ENCODE data around the gene KCNMA1. TPM values are rescaled to one million over a fixed set of nuclear protein-coding genes. Genes with fewer than 3 reads are reported as not detected.
A peak's percentile ranks its signal among the peaks of the same experiment; 100 is the strongest.

Gene KCNMA1
- total RNA-seq, 2 donors from 2014 or later = 29.1 to 37.9 TPM

DNA sequence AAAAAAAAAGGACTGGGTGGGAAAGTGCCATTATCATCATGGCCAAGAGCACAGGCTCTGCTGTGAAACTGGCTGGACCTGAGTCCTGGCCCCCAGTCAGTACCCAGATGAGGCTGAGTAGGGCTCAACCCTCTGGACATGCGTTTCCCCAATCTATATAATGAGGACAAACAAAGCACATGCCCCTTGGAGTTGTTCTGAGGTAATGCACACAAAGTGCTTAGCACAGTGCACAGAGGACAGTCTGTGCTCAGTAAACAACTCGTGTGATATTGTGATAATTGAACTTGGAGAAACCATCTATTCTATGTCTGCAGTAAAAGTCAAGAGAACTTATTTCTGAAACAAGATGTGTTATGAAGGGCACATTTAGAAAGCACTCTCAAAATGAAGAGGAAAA is 138.8 kb downstream of the KCNMA1 start:
- H3K36me3 ChIP-seq = no peaks in the 10 kb centered on the region
- no peak for DNase-seq (ENCODE audit: low spot score)
- H3K9me3 ChIP-seq = no peaks in the 10 kb centered on the region
- H3K27ac ChIP-seq = peak overlapping the region; percentile 66 to 76
- intact Hi-C loops (cut with DNase I) = loop anchor here (5.0 kb wide), 2 partner anchors 53 to 138 kb away; partner anchors contain the start of gene KCNMA1
- TF ChIP-seq POLR2AphosphoS5 (IDR thresholded peaks at IDR 0.05) = peak; percentile 69
- TF ChIP-seq, protein P1, sequence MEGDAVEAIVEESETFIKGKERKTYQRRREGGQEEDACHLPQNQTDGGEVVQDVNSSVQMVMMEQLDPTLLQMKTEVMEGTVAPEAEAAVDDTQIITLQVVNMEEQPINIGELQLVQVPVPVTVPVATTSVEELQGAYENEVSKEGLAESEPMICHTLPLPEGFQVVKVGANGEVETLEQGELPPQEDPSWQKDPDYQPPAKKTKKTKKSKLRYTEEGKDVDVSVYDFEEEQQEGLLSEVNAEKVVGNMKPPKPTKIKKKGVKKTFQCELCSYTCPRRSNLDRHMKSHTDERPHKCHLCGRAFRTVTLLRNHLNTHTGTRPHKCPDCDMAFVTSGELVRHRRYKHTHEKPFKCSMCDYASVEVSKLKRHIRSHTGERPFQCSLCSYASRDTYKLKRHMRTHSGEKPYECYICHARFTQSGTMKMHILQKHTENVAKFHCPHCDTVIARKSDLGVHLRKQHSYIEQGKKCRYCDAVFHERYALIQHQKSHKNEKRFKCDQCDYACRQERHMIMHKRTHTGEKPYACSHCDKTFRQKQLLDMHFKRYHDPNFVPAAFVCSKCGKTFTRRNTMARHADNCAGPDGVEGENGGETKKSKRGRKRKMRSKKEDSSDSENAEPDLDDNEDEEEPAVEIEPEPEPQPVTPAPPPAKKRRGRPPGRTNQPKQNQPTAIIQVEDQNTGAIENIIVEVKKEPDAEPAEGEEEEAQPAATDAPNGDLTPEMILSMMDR (IDR thresholded peaks at IDR 0.05) = no peak
- no peak overlapping the region for H3K4me3 ChIP-seq
- WGBS = 27% methylated on average over 2 of the region's 2 CpGs
- no peaks in the 10 kb centered on the region for H3K27me3 ChIP-seq (replicated peaks; ENCODE audit: insufficient read depth)
- peaks cover 4% of the 10 kb centered on the region for H3K4me1 ChIP-seq (replicated peaks)

DNA sequence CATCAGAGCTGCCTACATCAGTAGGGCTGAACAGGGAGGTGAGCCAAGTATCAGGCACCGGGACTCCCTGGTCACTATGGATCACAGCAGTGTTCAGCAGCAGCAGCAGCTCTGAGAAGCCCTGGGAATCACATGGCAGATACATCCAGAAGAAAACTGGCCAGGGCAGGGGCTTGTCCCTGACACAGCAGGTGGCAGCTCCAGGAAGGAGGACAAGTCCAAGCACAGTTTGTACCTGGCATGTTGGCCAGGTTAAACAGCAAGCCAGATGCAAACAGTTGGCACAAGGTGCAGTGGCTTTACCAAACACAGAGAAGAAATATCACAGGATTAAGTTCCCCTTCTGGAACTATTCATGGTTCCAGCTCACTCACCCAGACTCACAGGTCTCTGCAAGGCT is 139.4 kb downstream of the KCNMA1 start:
- 17% methylated on average over 1 of the region's 1 CpG for WGBS
- TF ChIP-seq POLR2AphosphoS5 (IDR thresholded peaks at IDR 0.05) (peak; percentile 95), POLR2A (IDR thresholded peaks at IDR 0.05) (no peak)
- TF ChIP-seq, protein P1 (IDR thresholded peaks at IDR 0.05) = no peak
- DNase-seq (ENCODE audit: low spot score) = peak; percentile 93
- peaks cover 4% of the 10 kb centered on the region for H3K4me1 ChIP-seq (replicated peaks)
- no peak overlapping the region for H3K4me3 ChIP-seq
- H3K36me3 ChIP-seq = no peaks in the 10 kb centered on the region
- intact Hi-C loops (cut with DNase I) = loop anchor here (5.0 kb wide), 2 partner anchors 54 to 139 kb away; partner anchors contain the start of gene KCNMA1
- peak overlapping the region; percentile 66 to 76 for H3K27ac ChIP-seq
- no peaks in the 10 kb centered on the region for H3K9me3 ChIP-seq
- H3K27me3 ChIP-seq (replicated peaks; ENCODE audit: insufficient read depth) = no peaks in the 10 kb centered on the region

DNA sequence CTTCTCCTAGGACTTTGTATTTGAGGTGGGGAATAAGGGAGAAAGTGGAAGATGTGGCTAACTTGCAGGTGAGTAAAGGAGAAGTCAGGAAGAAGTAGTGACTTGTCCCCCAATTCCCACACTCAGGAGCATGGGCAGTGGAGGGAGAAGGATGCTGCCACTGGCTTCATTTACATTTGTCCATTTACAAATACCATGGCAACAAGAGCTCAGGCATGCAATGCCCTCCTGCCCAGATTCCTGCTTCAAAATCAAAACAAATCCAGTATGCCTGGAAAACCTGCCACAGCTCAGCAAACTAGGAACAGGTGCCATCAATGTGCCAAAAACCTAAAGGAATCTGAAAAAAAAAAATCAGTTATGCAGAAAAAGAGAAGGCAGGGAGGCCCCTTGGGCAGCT is 139.9 kb downstream of the KCNMA1 start:
- H3K9me3 ChIP-seq = no peaks in the 10 kb centered on the region
- no peaks in the 10 kb centered on the region for H3K36me3 ChIP-seq
- peak overlapping the region; percentile 66 to 76 for H3K27ac ChIP-seq
- no peak for TF ChIP-seq POLR2A (IDR thresholded peaks at IDR 0.05)
- no peak for TF ChIP-seq POLR2AphosphoS5 (IDR thresholded peaks at IDR 0.05)
- TF ChIP-seq, protein P1 (IDR thresholded peaks at IDR 0.05) = no peak
- no peaks in the 10 kb centered on the region for H3K27me3 ChIP-seq (replicated peaks; ENCODE audit: insufficient read depth)
- DNase-seq (ENCODE audit: low spot score) = no peak
- no peak overlapping the region for H3K4me3 ChIP-seq
- intact Hi-C loops (cut with DNase I) = loop anchor here (5.0 kb wide), 2 partner anchors 55 to 140 kb away; partner anchors contain the start of gene KCNMA1
- H3K4me1 ChIP-seq (replicated peaks) = peaks cover 4% of the 10 kb centered on the region

DNA sequence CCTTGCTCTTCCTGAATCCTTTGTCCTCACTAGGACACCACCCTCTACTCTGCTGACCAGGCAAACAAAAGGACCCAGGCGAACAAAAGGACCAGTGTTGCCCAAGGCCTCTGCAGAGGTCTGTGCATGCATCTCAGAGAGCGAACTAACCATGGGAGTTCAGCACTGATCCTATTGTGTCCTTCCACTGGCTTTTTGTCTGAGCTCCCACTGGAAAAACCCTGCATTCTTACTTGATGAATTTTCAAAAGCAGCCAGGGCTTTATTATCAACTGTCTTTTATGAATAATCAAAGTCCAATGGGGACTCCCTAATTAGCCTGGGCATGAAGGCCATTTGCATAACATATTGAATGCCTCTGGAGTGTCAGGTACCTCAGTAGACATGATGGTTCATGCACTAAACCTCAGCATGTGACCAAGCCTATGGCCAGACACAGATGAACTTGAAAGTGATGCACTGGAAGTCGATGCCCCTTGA is 140.6 kb downstream of the KCNMA1 start:
- Histone ChIP-seq H3K4me1 (replicated peaks) (peaks cover 4% of the 10 kb centered on the region), H3K4me3 (no peak overlapping the region), H3K27me3 (replicated peaks; ENCODE audit: insufficient read depth) (no peaks in the 10 kb centered on the region), H3K27ac (peak overlapping the region; percentile 66 to 76), H3K9me3 (no peaks in the 10 kb centered on the region), H3K36me3 (no peaks in the 10 kb centered on the region)
- intact Hi-C loops (cut with DNase I) = loop anchor here (5.0 kb wide), 2 partner anchors 55 to 140 kb away; partner anchors contain the start of gene KCNMA1
- no peak for DNase-seq (ENCODE audit: low spot score)
- WGBS = 87% methylated on average over 3 of the region's 3 CpGs
- TF ChIP-seq POLR2AphosphoS5 (IDR thresholded peaks at IDR 0.05) (no peak), POLR2A (IDR thresholded peaks at IDR 0.05) (no peak)
- TF ChIP-seq, protein P1 (IDR thresholded peaks at IDR 0.05) = no peak
